Right ventricle myocardium inferior (tissue), 1 donor: ENCODE measurements around the gene GSTM1. TPM values are rescaled to one million over a fixed set of nuclear protein-coding genes. Genes with fewer than 3 reads are reported as not detected.

Source experiments
- total RNA-seq: library from RNA; stranded (reverse); fragmentation: NEBNext Ultra II Directional; extraction: Animal tissue kit (Norgen Biotek cat#: 25700); gene quantifications from one replicate; pipeline ENCODE4 v1.2.1, GENCODE V29; 2021
- donor health status: DM: no; HTN: yes; CAD: no; lungs with severe emphysema.

Gene GSTM1
- total RNA-seq, 1 donor from 2014 or later, result not detected

Other genes with a start within 250 kb of the GSTM1 start
- gene SYPL2, start 221.3 kb upstream of the GSTM1 start, total RNA-seq, result 33.0 TPM
- gene ATXN7L2, start 203.9 kb upstream of the GSTM1 start, total RNA-seq, result 2.5 TPM
- 5.8 TPM for gene CYB561D1, start 193.7 kb upstream of the GSTM1 start, total RNA-seq
- 18.3 TPM for gene AMIGO1, start 178.1 kb upstream of the GSTM1 start, total RNA-seq
- not detected for gene GPR61, start 147.9 kb upstream of the GSTM1 start, total RNA-seq
- 2.3 TPM for gene GNAI3, start 139.2 kb upstream of the GSTM1 start, total RNA-seq
- not detected for gene GNAT2, start 68.2 kb upstream of the GSTM1 start, total RNA-seq
- gene AMPD2, start 68.0 kb upstream of the GSTM1 start, total RNA-seq, result 11.9 TPM
- 35.1 TPM for gene GSTM4, start 31.7 kb upstream of the GSTM1 start, total RNA-seq
- 77.4 TPM for gene GSTM2, start 19.8 kb upstream of the GSTM1 start, total RNA-seq
- gene GSTM5, start 24.4 kb downstream of the GSTM1 start, total RNA-seq, result 2.8 TPM
- gene GSTM3, start 53.2 kb downstream of the GSTM1 start, total RNA-seq, result 121 TPM
- not detected for gene EPS8L3, start 76.1 kb downstream of the GSTM1 start, total RNA-seq
- gene CSF1, start 223.0 kb downstream of the GSTM1 start, total RNA-seq, result 19.0 TPM